ENCODE data around the gene BBX. TPM values are rescaled to one million over a fixed set of nuclear protein-coding genes. Genes with fewer than 3 reads are reported as not detected.

BBX gene
- total RNA-seq, 1 donor from 2014 or later = 45.1 TPM

- no peaks in the 10 kb centered on the region for H3K27me3 Mint-ChIP-seq (ENCODE audit: insufficient read depth)
- no peak for DNase-seq (ENCODE audit: low spot score)
- H3K9me3 Mint-ChIP-seq = no peaks in the 10 kb centered on the region
- intact Hi-C loops (cut with micrococcal nuclease) = no loop called here
- no peak overlapping the region for H3K4me3 Mint-ChIP-seq
- H3K4me1 Mint-ChIP-seq (ENCODE audit: low read depth) = peaks cover 8% of the 10 kb centered on the region
- H3K36me3 Mint-ChIP-seq (ENCODE audit: low read depth) = peaks cover 12% of the 10 kb centered on the region
- no peak overlapping the region for H3K27ac Mint-ChIP-seq
Measured at GRCh38 chr3:107734317-107734716, 211.6 kb downstream of the BBX start.

DNA sequence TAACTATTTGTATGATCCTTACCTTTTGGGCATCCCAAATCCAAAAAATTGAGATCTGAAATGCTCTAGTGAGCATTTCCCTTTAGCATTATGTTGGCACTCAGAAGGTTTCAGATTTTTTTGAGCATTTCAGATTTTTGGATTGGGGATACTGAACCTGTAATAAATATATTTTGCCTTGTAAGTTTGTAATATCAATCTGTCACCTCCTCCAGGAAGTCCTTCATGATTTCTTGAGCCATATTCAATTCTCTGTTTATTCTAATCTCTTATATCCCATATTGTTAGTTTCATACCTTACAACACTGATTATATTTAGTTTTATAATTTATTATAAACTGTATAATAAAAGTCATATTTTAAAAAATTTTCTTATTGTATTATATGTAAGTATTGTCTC, 215.2 kb downstream of the BBX start:
- Mint-ChIP-seq H3K9me3 (no peaks in the 10 kb centered on the region), H3K27ac (no peak overlapping the region), H3K36me3 (ENCODE audit: low read depth) (peaks cover 2% of the 10 kb centered on the region), H3K4me1 (ENCODE audit: low read depth) (no peaks in the 10 kb centered on the region), H3K27me3 (ENCODE audit: insufficient read depth) (no peaks in the 10 kb centered on the region), H3K4me3 (no peak overlapping the region)
- intact Hi-C loops (cut with micrococcal nuclease) = no loop called here
- no peak for DNase-seq (ENCODE audit: low spot score)

DNA sequence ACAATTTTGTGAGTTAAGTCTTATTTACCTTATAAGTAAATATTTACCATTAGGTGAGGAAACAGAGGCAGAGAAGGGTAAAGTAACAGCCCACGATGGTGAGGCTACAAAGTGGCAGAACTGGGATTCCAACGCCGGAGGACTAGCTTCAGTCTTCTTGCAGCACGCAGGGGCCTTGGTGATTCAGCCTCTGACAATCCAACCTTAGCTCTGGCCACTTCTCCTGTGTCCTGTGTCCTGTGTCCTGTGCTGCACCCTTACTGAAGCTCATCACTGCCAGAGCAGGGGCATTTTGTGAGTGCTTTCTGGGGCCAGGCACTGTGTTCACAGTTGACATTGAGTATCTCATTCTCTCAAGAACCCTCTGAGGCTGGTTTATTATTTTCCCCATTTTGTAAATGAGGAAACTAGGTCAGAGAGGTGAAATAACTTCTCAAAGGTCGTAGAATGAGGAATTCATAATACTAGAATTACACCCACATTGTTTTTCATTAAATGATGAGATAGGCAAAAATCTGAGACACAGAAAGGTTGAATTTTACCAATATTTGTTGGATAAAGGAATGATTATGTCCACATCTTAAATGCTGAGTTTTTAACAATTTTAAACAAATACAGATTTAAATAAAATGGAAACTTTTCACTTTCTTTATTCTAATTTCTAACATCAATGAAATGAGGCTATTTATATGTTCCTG, 215.9 kb downstream of the BBX start:
- Mint-ChIP-seq H3K27me3 (ENCODE audit: insufficient read depth) (no peaks in the 10 kb centered on the region), H3K4me3 (no peak overlapping the region), H3K9me3 (no peaks in the 10 kb centered on the region), H3K4me1 (ENCODE audit: low read depth) (no peaks in the 10 kb centered on the region), H3K36me3 (ENCODE audit: low read depth) (no peaks in the 10 kb centered on the region), H3K27ac (no peak overlapping the region)
- no peak for DNase-seq (ENCODE audit: low spot score)
- intact Hi-C loops (cut with micrococcal nuclease) = no loop called here

- no peak for DNase-seq (ENCODE audit: low spot score)
- no peaks in the 10 kb centered on the region for H3K36me3 Mint-ChIP-seq (ENCODE audit: low read depth)
- H3K9me3 Mint-ChIP-seq = no peaks in the 10 kb centered on the region
- H3K4me1 Mint-ChIP-seq (ENCODE audit: low read depth) = no peaks in the 10 kb centered on the region
- no peaks in the 10 kb centered on the region for H3K27me3 Mint-ChIP-seq (ENCODE audit: insufficient read depth)
- intact Hi-C loops (cut with micrococcal nuclease) = no loop called here
- H3K4me3 Mint-ChIP-seq = no peak overlapping the region
- H3K27ac Mint-ChIP-seq = no peak overlapping the region
Measured at GRCh38 chr3:107739227-107739626, 216.5 kb downstream of the BBX start.

DNA sequence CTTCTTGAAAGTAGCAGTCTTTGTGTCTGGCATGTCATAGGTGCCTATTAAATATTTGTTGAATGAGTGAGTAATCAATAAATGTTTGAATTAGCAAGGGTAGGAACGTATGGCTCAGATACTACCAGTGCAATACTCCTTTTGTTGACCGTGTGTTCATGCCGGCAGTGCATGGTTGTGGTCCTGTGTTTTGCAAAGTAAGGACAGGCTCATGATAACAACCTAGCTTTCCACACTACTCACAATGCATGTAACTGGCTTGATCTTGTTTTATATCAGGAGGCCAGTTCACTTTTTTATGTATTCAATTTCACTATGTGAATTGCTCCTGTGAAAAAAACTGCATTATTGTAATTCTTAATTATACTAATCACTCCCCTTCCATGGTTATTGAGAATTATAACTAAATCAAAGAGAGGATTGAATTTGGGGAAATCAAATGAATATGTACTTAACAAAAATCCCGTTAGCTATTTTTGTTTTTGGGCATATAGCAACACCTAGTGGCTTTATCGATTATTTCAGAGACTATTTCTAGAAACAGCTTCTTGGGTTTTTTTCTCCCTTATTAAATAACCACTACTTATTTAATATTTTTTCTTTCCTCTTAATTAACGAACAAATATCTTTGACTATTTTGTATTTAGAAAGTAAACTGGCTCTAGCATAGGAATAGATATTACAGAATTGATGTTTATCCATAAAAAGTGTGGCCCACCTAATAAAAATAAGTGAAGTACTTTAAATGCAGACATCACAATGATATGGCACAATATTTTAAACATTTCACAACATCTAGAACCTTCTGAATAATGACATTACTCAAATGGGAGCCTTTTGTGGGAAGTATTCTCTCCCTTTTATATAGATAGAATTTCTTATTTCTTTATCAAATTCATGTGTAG, 218.5 kb downstream of the BBX start:
- H3K27me3 Mint-ChIP-seq (ENCODE audit: insufficient read depth) = no peaks in the 10 kb centered on the region
- peaks cover 2% of the 10 kb centered on the region for H3K36me3 Mint-ChIP-seq (ENCODE audit: low read depth)
- intact Hi-C loops (cut with micrococcal nuclease) = loop anchor here (1.0 to 2.0 kb wide), 4 partner anchors 50 to 504 kb away; no protein-coding TSS in a partner anchor
- no peaks in the 10 kb centered on the region for H3K4me1 Mint-ChIP-seq (ENCODE audit: low read depth)
- no peak overlapping the region for H3K27ac Mint-ChIP-seq
- H3K4me3 Mint-ChIP-seq = no peak overlapping the region
- DNase-seq (ENCODE audit: low spot score) = no peak
- H3K9me3 Mint-ChIP-seq = no peaks in the 10 kb centered on the region

- no peak overlapping the region for H3K4me3 Mint-ChIP-seq
- peaks cover 2% of the 10 kb centered on the region for H3K36me3 Mint-ChIP-seq (ENCODE audit: low read depth)
- intact Hi-C loops (cut with micrococcal nuclease) = no loop called here
- H3K27me3 Mint-ChIP-seq (ENCODE audit: insufficient read depth) = no peaks in the 10 kb centered on the region
- H3K9me3 Mint-ChIP-seq = no peaks in the 10 kb centered on the region
- no peaks in the 10 kb centered on the region for H3K4me1 Mint-ChIP-seq (ENCODE audit: low read depth)
- no peak overlapping the region for H3K27ac Mint-ChIP-seq
- no peak for DNase-seq (ENCODE audit: low spot score)
Measured at GRCh38 chr3:107745354-107745753, 222.6 kb downstream of the BBX start.

- H3K27me3 Mint-ChIP-seq (ENCODE audit: insufficient read depth) = no peaks in the 10 kb centered on the region
- no peak for DNase-seq (ENCODE audit: low spot score)
- H3K27ac Mint-ChIP-seq = no peak overlapping the region
- no peaks in the 10 kb centered on the region for H3K9me3 Mint-ChIP-seq
- H3K36me3 Mint-ChIP-seq (ENCODE audit: low read depth) = peaks cover 1% of the 10 kb centered on the region
- no peak overlapping the region for H3K4me3 Mint-ChIP-seq
- no peaks in the 10 kb centered on the region for H3K4me1 Mint-ChIP-seq (ENCODE audit: low read depth)
- intact Hi-C loops (cut with micrococcal nuclease) = no loop called here
Measured at GRCh38 chr3:107752202-107752990, 229.6 kb downstream of the BBX start.

GRCh38 chr3:107753494-107753893, 230.7 kb downstream of the BBX start:
- Mint-ChIP-seq H3K9me3 (no peaks in the 10 kb centered on the region), H3K36me3 (ENCODE audit: low read depth) (peaks cover 1% of the 10 kb centered on the region), H3K4me1 (ENCODE audit: low read depth) (no peaks in the 10 kb centered on the region), H3K27ac (no peak overlapping the region), H3K4me3 (no peak overlapping the region), H3K27me3 (ENCODE audit: insufficient read depth) (no peaks in the 10 kb centered on the region)
- DNase-seq (ENCODE audit: low spot score) = peak; percentile 11
- intact Hi-C loops (cut with micrococcal nuclease) = no loop called here

DNA sequence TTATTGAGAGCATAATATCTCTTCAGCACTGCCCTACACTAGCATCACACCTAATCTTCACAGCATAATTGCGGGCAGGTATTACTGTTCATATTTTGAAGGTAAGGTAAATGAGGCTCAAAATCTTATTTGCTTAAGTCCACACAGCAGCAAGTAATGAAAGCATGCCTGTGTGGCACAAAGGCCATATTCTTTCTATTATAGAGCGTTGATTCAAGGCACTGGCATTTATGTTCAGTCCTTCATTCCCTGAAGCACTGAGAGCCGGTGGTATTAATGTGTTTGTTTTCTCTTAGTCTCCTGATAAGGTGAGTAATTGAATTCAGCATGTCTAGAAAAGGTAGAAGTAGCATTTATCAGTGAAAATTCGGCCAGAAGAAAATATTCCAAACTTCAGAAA, 231.2 kb downstream of the BBX start:
- Mint-ChIP-seq H3K9me3 (no peaks in the 10 kb centered on the region), H3K27ac (no peak overlapping the region), H3K27me3 (ENCODE audit: insufficient read depth) (no peaks in the 10 kb centered on the region), H3K4me3 (no peak overlapping the region), H3K4me1 (ENCODE audit: low read depth) (no peaks in the 10 kb centered on the region), H3K36me3 (ENCODE audit: low read depth) (peaks cover 1% of the 10 kb centered on the region)
- no peak for DNase-seq (ENCODE audit: low spot score)
- intact Hi-C loops (cut with micrococcal nuclease) = no loop called here

DNA sequence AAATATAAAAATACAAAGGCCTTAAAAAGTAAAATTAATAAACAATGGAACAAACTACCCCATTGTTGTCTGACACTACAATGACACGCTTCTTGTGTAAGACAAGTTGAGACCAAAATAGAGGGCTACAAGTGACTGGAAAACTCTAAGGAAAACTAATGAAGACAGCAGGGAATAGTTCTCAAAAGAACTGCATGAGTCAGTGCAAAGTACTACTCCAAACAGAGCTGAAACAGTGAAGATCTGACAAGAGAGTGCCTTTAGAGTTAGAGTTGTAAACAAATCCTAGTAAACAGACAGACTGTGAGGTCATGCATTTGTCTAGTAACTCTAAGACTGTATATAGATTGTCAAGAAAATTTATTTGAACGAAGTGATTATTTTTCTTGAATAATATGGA, 233.9 kb downstream of the BBX start:
- Mint-ChIP-seq H3K4me3 (no peak overlapping the region), H3K36me3 (ENCODE audit: low read depth) (peaks cover 1% of the 10 kb centered on the region), H3K4me1 (ENCODE audit: low read depth) (no peaks in the 10 kb centered on the region), H3K27ac (no peak overlapping the region), H3K27me3 (ENCODE audit: insufficient read depth) (no peaks in the 10 kb centered on the region), H3K9me3 (no peaks in the 10 kb centered on the region)
- no peak for DNase-seq (ENCODE audit: low spot score)
- intact Hi-C loops (cut with micrococcal nuclease) = no loop called here

DNA sequence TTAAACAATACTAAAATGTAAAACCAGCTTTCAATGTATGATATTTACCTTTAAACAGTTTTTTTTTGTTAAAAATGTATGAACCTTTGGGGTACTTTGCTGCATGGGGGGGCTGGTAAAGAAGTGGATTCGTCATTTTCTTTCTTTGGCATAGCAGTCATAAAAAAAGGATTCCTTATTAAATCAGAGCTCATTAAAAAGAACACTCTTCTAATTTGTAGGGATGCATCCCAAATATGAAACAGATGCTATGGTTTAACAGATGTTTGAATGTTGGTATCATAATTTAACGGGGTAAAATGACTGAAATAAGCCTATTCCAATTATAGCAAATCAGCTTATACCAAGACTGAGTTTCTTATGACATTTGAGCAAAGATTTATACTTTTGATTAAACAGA, 234.4 kb downstream of the BBX start:
- Mint-ChIP-seq H3K9me3 (no peaks in the 10 kb centered on the region), H3K27ac (no peak overlapping the region), H3K4me1 (ENCODE audit: low read depth) (no peaks in the 10 kb centered on the region), H3K4me3 (no peak overlapping the region), H3K27me3 (ENCODE audit: insufficient read depth) (no peaks in the 10 kb centered on the region), H3K36me3 (ENCODE audit: low read depth) (peaks cover 1% of the 10 kb centered on the region)
- no peak for DNase-seq (ENCODE audit: low spot score)
- intact Hi-C loops (cut with micrococcal nuclease) = no loop called here

DNA sequence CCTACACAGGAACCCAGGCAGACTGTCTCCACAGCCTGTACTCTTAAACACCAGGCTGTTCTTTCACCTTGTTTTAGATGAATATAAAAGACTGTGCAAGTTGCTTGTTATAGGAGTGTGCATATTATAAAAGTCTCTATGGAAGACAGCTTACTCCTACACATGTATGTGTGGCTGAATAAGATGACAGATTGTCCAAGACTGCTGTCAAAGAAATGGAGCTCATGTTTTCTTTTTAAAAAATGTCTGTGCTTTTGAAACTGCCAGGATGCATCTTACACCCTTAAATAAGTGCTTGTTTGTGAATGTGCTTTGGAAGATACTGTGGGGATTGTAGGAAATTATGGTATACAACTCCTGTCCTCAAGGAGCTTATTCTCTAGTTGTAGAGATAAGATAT, 237.4 kb downstream of the BBX start:
- intact Hi-C loops (cut with micrococcal nuclease) = no loop called here
- no peak overlapping the region for H3K4me3 Mint-ChIP-seq
- H3K4me1 Mint-ChIP-seq (ENCODE audit: low read depth) = no peaks in the 10 kb centered on the region
- no peaks in the 10 kb centered on the region for H3K27me3 Mint-ChIP-seq (ENCODE audit: insufficient read depth)
- peaks cover 4% of the 10 kb centered on the region for H3K36me3 Mint-ChIP-seq (ENCODE audit: low read depth)
- no peak for DNase-seq (ENCODE audit: low spot score)
- no peak overlapping the region for H3K27ac Mint-ChIP-seq
- no peaks in the 10 kb centered on the region for H3K9me3 Mint-ChIP-seq

DNA sequence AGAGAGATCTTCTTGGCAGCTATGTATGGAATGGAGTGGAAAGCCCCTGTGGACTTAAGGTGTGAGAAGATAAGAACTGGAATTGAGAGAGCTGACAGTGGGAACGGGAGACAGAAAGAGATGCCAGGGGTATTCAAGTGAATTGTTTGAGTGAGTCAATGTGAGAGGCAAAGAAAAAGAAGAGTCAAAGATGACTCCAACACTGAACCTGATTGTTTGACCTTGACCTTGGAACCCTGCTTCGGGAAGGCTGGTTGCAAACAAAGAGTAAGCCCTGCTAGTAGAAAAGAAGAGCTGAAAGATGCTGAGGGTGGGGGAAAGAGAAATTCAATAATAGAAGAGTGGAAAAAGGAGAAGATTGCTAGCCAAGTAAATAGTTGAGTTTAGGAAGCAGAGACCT, 238.6 kb downstream of the BBX start:
- intact Hi-C loops (cut with micrococcal nuclease) = no loop called here
- H3K27ac Mint-ChIP-seq = no peak overlapping the region
- no peak for DNase-seq (ENCODE audit: low spot score)
- no peak overlapping the region for H3K4me3 Mint-ChIP-seq
- H3K36me3 Mint-ChIP-seq (ENCODE audit: low read depth) = peaks cover 4% of the 10 kb centered on the region
- peaks cover 5% of the 10 kb centered on the region for H3K9me3 Mint-ChIP-seq
- no peaks in the 10 kb centered on the region for H3K4me1 Mint-ChIP-seq (ENCODE audit: low read depth)
- H3K27me3 Mint-ChIP-seq (ENCODE audit: insufficient read depth) = no peaks in the 10 kb centered on the region
